Effector memory CD4-positive, alpha-beta T cell (primary cell): Measurements from ENCODE around the gene TCF7L1.
"Not testable (repeated sequence)": the region's sequence is repeated elsewhere in the genome, so short reads cannot be mapped to it uniquely, and the experiment has no call there.

Experiments
- DNase-seq, 3 donors: peaks; one replicate each; pipeline ENCODE4 v3.0.0-alpha.2; 2020
- H3K27ac ChIP-seq: 2 replicates; pipeline ENCODE4 v1.7.0; 2013; ENCODE audit warnings: mild to moderate bottlenecking, low read length, moderate library complexity; ENCODE audit not compliant: insufficient read depth, poor library complexity, severe bottlenecking
- H3K27me3 ChIP-seq: replicated peaks from 2 replicates; pipeline ENCODE4 v1.7.0; 2013; ENCODE audit warnings: mild to moderate bottlenecking, low read length; ENCODE audit not compliant: insufficient read depth, control insufficient read depth, poor library complexity, severe bottlenecking
- H3K36me3 ChIP-seq: 2 replicates; pipeline ENCODE4 v1.7.0; 2013; ENCODE audit warnings: mild to moderate bottlenecking, low read length, moderate library complexity; ENCODE audit not compliant: control insufficient read depth, insufficient read depth
- H3K4me1 ChIP-seq: 2 replicates; pipeline ENCODE4 v1.7.0; 2013; ENCODE audit warnings: low read length, mild to moderate bottlenecking; ENCODE audit not compliant: control insufficient read depth, insufficient read depth, poor library complexity, severe bottlenecking
- H3K4me3 ChIP-seq: 2 replicates; pipeline ENCODE4 v1.7.0; 2013; ENCODE audit warnings: low read length, low read depth, mild to moderate bottlenecking; ENCODE audit not compliant: insufficient read depth, poor library complexity, severe bottlenecking
- H3K9me3 ChIP-seq: 2 replicates; pipeline ENCODE4 v1.7.0; 2013; ENCODE audit warnings: mild to moderate bottlenecking, low read length, moderate library complexity; ENCODE audit not compliant: control insufficient read depth

Gene TCF7L1

GRCh38 chr2:85110991-85111560, 22.1 kb upstream of the TCF7L1 start:
- no peak overlapping the region for H3K4me3 ChIP-seq
- H3K27ac ChIP-seq = no peak overlapping the region
- H3K27me3 ChIP-seq = no peaks in the 10 kb centered on the region
- no peaks in the 10 kb centered on the region for H3K9me3 ChIP-seq
- no peak for DNase-seq
- no peaks in the 10 kb centered on the region for H3K36me3 ChIP-seq
- H3K4me1 ChIP-seq = no peaks in the 10 kb centered on the region

- Histone ChIP-seq H3K36me3 (no peaks in the 10 kb centered on the region), H3K9me3 (no peaks in the 10 kb centered on the region), H3K27me3 (no peaks in the 10 kb centered on the region), H3K27ac (no peak overlapping the region), H3K4me1 (no peaks in the 10 kb centered on the region), H3K4me3 (no peak overlapping the region)
- DNase-seq = no peak
These were observed 21.3 kb upstream of the TCF7L1 start for GRCh38 chr2:85111819-85112281.

GRCh38 chr2:85112906-85113625, 20.1 kb upstream of the TCF7L1 start:
- no peak for DNase-seq
- H3K4me3 ChIP-seq = no peak overlapping the region
- no peak overlapping the region for H3K27ac ChIP-seq
- no peaks in the 10 kb centered on the region for H3K4me1 ChIP-seq
- H3K36me3 ChIP-seq = no peaks in the 10 kb centered on the region
- no peaks in the 10 kb centered on the region for H3K27me3 ChIP-seq
- no peaks in the 10 kb centered on the region for H3K9me3 ChIP-seq

GRCh38 chr2:85114586-85115330, 18.4 kb upstream of the TCF7L1 start:
- H3K4me3 ChIP-seq = no peak overlapping the region
- DNase-seq = no peak
- H3K4me1 ChIP-seq = no peaks in the 10 kb centered on the region
- no peaks in the 10 kb centered on the region for H3K9me3 ChIP-seq
- no peaks in the 10 kb centered on the region for H3K36me3 ChIP-seq
- no peaks in the 10 kb centered on the region for H3K27me3 ChIP-seq
- no peak overlapping the region for H3K27ac ChIP-seq

GRCh38 chr2:85116207-85116606, 17.0 kb upstream of the TCF7L1 start:
- H3K4me1 ChIP-seq = no peaks in the 10 kb centered on the region
- H3K36me3 ChIP-seq = no peaks in the 10 kb centered on the region
- no peak overlapping the region for H3K4me3 ChIP-seq
- no peaks in the 10 kb centered on the region for H3K9me3 ChIP-seq
- no peak overlapping the region for H3K27ac ChIP-seq
- no peak for DNase-seq
- no peaks in the 10 kb centered on the region for H3K27me3 ChIP-seq

GRCh38 chr2:85119900-85120299, 13.3 kb upstream of the TCF7L1 start:
- Histone ChIP-seq H3K27ac (no peak overlapping the region), H3K4me1 (no peaks in the 10 kb centered on the region), H3K36me3 (no peaks in the 10 kb centered on the region), H3K27me3 (no peaks in the 10 kb centered on the region), H3K9me3 (no peaks in the 10 kb centered on the region), H3K4me3 (no peak overlapping the region)
- DNase-seq = no peak

GRCh38 chr2:85120363-85120762, 12.8 kb upstream of the TCF7L1 start:
- Histone ChIP-seq H3K27ac (no peak overlapping the region), H3K4me3 (no peak overlapping the region), H3K27me3 (no peaks in the 10 kb centered on the region), H3K36me3 (no peaks in the 10 kb centered on the region), H3K9me3 (no peaks in the 10 kb centered on the region), H3K4me1 (no peaks in the 10 kb centered on the region)
- no peak for DNase-seq

GRCh38 chr2:85126462-85126861, 6.7 kb upstream of the TCF7L1 start:
- H3K9me3 ChIP-seq, H3K36me3 ChIP-seq, H3K4me3 ChIP-seq, H3K27me3 ChIP-seq, DNase-seq, H3K4me1 ChIP-seq, H3K27ac ChIP-seq: not testable (repeated sequence)

GRCh38 chr2:85129861-85130260, 3.3 kb upstream of the TCF7L1 start:
- no peak overlapping the region for H3K4me3 ChIP-seq
- peaks cover 26% of the 10 kb centered on the region for H3K27me3 ChIP-seq
- no peaks in the 10 kb centered on the region for H3K9me3 ChIP-seq
- peaks cover 15% of the 10 kb centered on the region for H3K4me1 ChIP-seq
- no peak overlapping the region for H3K27ac ChIP-seq
- H3K36me3 ChIP-seq = no peaks in the 10 kb centered on the region
- no peak for DNase-seq

GRCh38 chr2:85130407-85130806, 2.8 kb upstream of the TCF7L1 start:
- peaks cover 18% of the 10 kb centered on the region for H3K4me1 ChIP-seq
- H3K9me3 ChIP-seq = no peaks in the 10 kb centered on the region
- no peak overlapping the region for H3K27ac ChIP-seq
- no peak overlapping the region for H3K4me3 ChIP-seq
- no peaks in the 10 kb centered on the region for H3K36me3 ChIP-seq
- DNase-seq = no peak
- peaks cover 29% of the 10 kb centered on the region for H3K27me3 ChIP-seq
